Keratinocyte (primary cell): ENCODE results near the gene EEPD1.

ENCODE experiments used
- EZH2 ChIP-seq: IDR thresholded peaks from one replicate; pipeline ENCODE4 v1.6.1; 2012; ENCODE audit warnings: inconsistent platforms, mild to moderate bottlenecking, low read length, moderate library complexity
- TF ChIP-seq, protein P1 (sequence below), 3 experiments: IDR thresholded peaks in 1 of 3; conservative IDR thresholded peaks in 1 of 3; optimal IDR thresholded peaks in 1 of 3; 2 replicates in 2 of 3; 3 replicates in 1 of 3; pipeline versions ENCODE3 to v1.5.1; 2011; ENCODE audit warnings: low read length in 3 of 3, mild to moderate bottlenecking in 3 of 3, moderate library complexity in 2 of 3, control low read depth in 1 of 3, inconsistent platforms in 1 of 3; ENCODE audit not compliant: insufficient read depth in 2 of 3; ENCODE audit errors: extremely low read depth in 1 of 3

DNA sequence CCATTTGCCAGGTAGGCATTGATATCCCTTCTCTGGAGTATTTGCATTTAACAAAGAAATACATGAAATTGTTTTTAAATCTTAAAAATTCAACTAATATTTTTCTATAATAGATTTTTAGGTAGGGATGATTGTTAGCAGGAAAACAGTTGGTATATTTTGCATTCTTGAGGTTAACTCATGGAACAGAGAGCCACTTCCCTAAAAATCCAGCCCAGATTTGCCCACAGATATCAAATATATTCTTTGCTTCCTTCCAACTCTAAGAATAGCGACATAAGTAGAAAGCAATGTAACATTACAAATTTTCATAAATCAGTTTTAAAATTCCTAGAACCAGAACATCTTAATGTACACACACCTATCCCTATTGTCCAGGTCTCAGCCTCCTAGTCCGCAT, 191.6 kb downstream of the EEPD1 start:
- TF ChIP-seq, protein P1, sequence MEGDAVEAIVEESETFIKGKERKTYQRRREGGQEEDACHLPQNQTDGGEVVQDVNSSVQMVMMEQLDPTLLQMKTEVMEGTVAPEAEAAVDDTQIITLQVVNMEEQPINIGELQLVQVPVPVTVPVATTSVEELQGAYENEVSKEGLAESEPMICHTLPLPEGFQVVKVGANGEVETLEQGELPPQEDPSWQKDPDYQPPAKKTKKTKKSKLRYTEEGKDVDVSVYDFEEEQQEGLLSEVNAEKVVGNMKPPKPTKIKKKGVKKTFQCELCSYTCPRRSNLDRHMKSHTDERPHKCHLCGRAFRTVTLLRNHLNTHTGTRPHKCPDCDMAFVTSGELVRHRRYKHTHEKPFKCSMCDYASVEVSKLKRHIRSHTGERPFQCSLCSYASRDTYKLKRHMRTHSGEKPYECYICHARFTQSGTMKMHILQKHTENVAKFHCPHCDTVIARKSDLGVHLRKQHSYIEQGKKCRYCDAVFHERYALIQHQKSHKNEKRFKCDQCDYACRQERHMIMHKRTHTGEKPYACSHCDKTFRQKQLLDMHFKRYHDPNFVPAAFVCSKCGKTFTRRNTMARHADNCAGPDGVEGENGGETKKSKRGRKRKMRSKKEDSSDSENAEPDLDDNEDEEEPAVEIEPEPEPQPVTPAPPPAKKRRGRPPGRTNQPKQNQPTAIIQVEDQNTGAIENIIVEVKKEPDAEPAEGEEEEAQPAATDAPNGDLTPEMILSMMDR (optimal IDR thresholded peaks at IDR 0.05 in 1 of 3, IDR thresholded peaks at IDR 0.05 in 1 of 3, conservative IDR thresholded peaks at IDR 0.05 in 1 of 3; ENCODE audit: extremely low read depth in 1 of 3, insufficient read depth in 2 of 3, low read length in 3 of 3), result no peak
- no peak for TF ChIP-seq EZH2
